AG09319 (cell line): ENCODE measurements around the gene FNDC11.

Experiments
- DNase-seq: peaks from one replicate; pipeline ENCODE4 v3.0.0-alpha.2; 2010; ENCODE audit warnings: low read depth; ENCODE audit errors: extremely low read depth
- CTCF ChIP-seq: IDR thresholded peaks from 2 replicates; pipeline ENCODE4 v1.5.1; 2011; ENCODE audit warnings: low read depth, mild to moderate bottlenecking, inconsistent platforms, low read length, moderate library complexity

The FNDC11 gene

GRCh38 chr20:63520934-63521601 lies 32.9 kb upstream of the FNDC11 start:
- peak; percentile 36 for DNase-seq
- no peak; the same call in 1 of the 2 replicates for TF ChIP-seq CTCF

GRCh38 chr20:63521602-63522001 lies 32.4 kb upstream of the FNDC11 start:
- DNase-seq = no peak

GRCh38 chr20:63522091-63522868 lies 31.7 kb upstream of the FNDC11 start:
- TF ChIP-seq CTCF = no peak
- DNase-seq = no peak

More at GRCh38 chr20:63521602-63522001, 32.4 kb upstream of the FNDC11 start:
- no peak for TF ChIP-seq CTCF

- no peak for DNase-seq
- no peak for TF ChIP-seq CTCF
These were observed 30.9 kb upstream of the FNDC11 start for GRCh38 chr20:63522981-63523611.

- TF ChIP-seq CTCF = no peak
- no peak for DNase-seq
These were observed 28.8 kb upstream of the FNDC11 start for GRCh38 chr20:63525185-63525584.

GRCh38 chr20:63525971-63526370 lies 28.0 kb upstream of the FNDC11 start:
- TF ChIP-seq CTCF = no peak
- DNase-seq = no peak

- no peak for DNase-seq
- TF ChIP-seq CTCF = no peak
These were observed 26.8 kb upstream of the FNDC11 start for GRCh38 chr20:63527184-63527583.
